GM12892 (cell line): ENCODE data around the gene BSCL2.

Experiments
- POLR2A ChIP-seq: IDR thresholded peaks from 2 replicates; pipeline ENCODE4 v1.6.1; 2011; ENCODE audit warnings: low read depth, low read length, control low read depth
- POLR2AphosphoS5 ChIP-seq: IDR thresholded peaks from 2 replicates; pipeline ENCODE4 v1.6.1; 2011; ENCODE audit warnings: low read depth, low read length, control low read depth

DNA sequence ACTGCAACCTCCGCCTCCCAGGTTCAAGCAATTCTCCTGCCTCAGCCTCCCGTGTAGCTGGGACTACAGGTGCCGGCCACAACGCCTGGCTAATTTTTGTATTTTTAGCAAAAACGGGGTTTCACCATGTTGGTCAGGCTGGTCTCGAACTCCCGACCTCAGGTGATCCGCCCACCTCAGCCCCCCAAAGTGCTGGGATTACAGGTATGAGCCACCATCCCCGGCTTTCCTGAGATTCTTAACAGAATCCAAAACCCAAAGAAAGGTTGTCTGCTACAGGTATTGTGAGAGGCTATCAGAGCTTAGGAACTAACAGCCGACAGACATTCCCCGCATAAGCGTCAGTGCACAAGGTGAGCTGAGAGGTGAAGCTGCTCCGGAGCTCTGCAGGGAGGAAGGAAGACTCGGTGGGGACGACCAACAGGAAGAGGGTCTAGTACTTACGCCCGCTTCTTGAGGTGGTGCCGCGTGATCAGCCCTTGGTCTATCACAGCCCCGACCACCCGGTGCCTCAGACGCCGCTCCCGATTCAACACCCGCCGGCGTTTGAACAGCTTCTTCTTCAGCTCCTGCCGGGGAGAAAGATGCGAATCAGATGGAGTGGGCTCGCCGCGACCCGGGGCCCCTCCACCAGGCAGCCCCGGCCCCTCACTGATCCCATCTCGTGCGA, 42.7 kb downstream of the BSCL2 start:
- no peak for TF ChIP-seq POLR2AphosphoS5
- no peak for TF ChIP-seq POLR2A
